ENCODE results near the gene LRRC57.
"Not testable (repeated sequence)": the region's sequence is repeated elsewhere in the genome, so short reads cannot be mapped to it uniquely, and the experiment has no call there.

LRRC57 gene

GRCh38 chr15:42548249-42549031 is at the start of gene LRRC57, which contains the start of gene HAUS2:
Gene LRRC57, minus strand, starts transcription at chr15:42548793. Its CDS starts 359 bp downstream, at chr15:42548434.
Gene HAUS2, plus strand, starts transcription at chr15:42548838. Its CDS starts 35 bp downstream, at chr15:42548873.
- peak; percentile 87 for DNase-seq

- DNase-seq = no peak
Measured at GRCh38 chr15:42595626-42596240, 47.1 kb upstream of the LRRC57 start.

GRCh38 chr15:42594095-42594494 is 45.5 kb upstream of the LRRC57 start:
- no peak for DNase-seq

DNA sequence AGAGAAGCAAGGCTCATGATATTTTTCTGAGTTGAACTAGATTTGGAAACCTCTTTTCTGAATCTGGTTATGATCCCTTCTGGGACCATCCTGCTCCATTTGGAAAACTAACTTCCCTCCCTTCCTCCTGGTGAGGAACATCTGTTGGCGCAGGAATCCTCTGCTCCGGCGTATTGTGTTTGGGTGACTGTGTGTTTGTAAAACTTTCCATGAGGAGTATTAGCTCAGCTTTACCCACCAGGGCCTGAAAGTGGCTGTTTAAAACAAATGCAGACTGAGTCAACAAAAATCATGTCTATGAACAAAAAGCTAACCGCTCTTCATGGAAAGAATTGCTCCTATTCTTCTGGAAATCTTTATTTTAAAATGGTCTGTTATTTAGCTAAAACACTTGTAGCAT is 44.5 kb upstream of the LRRC57 start:
- DNase-seq = no peak

DNA sequence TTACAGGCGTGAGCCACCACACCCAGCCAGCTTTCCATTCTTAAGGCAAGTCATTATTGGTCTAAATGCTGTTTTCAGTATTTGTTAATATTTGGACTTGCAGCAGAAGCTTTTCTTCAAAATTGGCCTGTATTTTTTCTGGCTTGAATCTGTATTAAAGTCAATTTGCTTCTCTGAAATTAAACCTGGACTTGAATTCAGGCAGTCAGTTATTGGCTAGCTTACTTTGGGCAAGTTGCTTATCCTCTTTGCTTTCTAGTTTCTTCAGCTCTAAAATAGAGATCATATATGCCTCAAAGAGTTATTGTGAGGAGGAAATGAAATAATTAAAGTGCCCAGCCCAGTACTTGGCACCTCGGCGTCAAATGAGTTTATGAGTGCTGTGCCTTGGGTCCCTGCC is 44.1 kb upstream of the LRRC57 start:
- DNase-seq = no peak

- no peak for DNase-seq
Measured at GRCh38 chr15:42591238-42591934, 42.8 kb upstream of the LRRC57 start.

DNA sequence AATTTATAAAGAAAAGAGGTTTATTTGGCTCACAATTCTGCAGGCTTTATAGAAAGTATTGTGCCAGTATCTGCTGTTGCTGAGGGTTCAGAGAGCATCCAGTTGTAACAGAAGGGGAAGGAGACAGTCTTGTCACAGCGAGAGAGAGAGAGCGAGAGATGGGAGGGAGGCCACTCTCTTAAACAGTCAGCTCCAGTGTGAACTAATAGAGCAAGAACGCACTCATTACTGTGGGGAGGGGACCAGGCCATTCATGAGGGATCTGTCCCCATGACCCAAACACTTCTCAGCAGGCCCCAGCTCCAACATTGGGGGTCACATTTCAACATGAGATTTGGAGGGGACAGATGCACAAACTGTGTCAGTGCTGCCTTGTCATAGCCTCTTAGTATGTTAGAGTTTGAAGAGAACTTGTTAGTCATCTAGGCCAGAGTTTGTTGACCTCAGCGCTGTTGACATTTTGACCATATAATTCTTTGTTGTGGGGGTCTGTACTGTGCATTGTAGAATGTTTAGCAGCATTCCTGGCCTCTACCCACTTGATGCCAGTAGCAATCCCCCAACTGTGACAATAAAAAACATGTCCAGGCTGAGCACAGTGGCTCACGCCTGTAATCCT is 42.1 kb upstream of the LRRC57 start:
- DNase-seq = no peak

DNA sequence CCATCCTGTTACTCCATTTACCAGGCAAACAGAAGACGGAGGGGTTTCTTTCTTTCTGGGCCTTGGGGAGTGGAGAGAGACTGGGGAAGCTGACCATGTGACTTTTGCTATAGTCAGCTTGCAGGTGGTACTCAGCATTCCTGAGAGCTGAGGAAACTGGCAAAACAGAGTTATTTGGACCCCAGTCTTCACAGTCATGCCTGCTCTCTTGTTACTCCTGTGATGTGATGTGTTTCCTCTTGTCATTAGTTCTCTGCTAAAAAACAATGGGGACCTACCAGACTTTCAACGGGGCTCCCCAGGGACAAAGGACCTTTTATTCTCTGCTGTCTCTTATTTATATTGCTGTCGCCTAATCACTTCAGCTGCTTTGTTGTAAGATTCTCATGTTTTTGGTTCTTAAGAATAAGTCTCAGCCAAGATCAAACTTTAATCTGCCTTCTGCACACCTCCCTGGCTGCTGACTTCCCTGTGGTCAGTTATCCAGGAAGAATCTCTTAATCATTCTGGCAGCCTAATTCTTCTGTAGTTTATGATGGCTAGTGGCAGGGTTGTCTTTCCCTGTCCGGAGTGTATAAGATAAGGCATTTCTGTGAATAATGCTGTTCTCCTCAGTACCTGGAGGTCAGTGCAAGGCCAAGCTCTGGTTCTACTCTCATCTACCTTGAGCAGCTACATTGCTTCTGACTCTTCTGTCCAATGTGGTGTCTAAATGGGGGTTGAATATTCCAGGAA is 35.6 kb upstream of the LRRC57 start:
- DNase-seq = no peak

DNA sequence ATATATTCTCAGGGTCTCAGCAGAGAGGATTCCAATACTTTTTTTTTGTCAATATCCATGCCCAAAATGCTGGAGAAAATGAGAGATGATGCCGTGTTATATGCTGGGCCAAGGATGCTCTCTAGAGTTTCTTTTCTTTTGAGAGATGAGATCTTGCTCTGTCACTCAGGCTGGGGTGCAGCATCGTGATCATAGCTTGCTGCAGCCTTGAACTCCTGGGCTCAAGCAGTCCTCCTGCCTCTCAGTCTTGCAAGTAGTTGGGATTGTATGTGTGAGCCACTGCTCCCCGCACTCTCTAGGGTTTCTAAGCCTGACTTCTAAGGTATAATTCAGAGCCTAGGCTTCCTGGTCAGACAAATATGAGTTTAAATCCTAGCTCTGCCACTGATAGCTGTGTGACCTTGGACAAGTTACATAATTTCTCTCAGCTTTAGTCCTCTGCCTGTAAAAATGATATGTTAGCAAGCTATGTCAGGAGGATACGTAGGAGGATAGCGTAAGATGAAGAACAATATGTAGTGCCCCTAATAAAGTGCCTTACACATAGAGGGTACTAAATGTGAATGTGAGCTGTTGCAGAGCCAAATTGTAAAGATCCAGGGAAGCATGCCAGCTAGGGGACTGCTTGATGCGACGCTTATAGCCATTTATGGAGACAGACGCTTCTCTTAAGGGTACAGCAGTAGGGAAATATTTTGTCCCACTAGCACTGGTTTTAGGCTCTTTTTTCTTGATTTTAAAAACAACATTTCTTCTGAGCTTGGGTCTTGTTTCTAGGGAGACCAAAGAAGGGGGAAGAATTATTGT is 34.2 kb upstream of the LRRC57 start:
- DNase-seq = no peak

GRCh38 chr15:42581272-42581730 is 32.7 kb upstream of the LRRC57 start:
- peak; percentile 79 for DNase-seq

- no peak for DNase-seq
Measured at GRCh38 chr15:42578984-42579537, 30.5 kb upstream of the LRRC57 start.

DNA sequence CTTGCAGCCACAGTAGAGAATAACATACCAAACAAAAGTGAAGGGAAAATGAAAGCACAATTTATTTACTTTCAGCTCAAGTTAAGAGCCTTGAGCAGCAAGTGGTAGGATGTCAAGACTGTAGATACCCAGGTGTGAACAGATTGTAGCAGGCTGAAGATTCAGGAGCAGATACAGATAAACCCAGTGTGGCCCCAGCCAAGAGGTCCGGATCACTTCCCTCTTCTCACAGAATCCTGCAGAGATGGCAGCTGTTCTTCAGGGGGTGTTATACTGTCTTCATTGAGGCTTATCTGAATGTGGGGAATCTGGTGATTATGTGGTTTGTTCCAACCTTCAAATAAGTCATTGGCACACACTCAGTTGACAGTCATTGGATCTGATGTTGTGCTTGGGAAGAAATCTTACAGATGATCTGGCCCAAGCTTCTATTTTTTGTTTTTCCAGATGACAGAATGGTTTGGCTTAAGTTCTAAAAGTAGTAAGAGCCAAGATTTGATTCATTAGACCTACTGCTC is 29.0 kb upstream of the LRRC57 start:
- no peak for DNase-seq

DNA sequence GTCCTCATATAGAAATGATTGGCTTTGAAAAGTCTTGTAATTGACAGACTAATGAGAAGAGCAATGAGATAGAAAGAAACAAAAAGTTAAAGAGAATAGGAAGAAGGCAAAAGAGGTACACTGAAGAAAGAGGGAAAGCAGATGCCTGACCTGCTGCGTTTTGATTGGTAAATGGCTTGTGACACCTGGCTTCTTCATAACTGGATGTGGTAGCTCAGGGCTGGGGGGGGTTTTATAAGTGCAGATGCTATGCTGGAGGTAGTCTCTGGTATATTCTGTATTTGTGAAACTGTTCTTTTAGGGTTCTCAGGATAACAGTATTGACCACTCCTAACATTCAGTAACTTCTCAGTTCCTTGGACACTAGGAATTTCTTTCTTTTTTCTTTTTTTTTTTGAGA is 28.2 kb upstream of the LRRC57 start:
- no peak for DNase-seq

DNA sequence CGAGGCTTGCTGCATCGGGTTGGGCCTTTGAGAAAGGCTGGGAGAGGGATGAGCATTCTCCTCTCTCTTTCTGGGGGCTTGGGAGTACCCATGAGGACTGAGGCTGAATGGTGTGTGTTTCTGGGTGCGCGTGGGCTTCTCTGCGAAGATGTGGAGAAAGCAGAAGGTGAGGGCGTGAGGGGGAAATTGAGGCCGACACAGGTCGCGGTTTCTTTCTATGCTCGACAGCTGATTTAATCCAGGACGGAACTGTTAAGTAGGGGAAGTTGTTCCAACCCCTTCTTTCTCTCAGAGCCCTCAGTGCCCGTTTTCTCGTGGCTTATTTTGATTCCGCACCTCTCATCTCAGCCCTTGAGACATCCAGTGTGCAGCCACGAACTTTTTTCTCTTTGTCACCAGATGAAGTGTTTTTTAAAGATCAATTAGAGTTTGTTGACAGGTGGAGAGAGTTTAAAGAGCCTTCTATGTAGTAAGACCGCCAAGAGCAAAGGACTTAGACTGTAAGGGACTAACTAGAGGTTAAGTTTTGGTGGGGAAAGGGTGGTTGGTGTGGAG is 27.5 kb upstream of the LRRC57 start:
- no peak for DNase-seq

DNA sequence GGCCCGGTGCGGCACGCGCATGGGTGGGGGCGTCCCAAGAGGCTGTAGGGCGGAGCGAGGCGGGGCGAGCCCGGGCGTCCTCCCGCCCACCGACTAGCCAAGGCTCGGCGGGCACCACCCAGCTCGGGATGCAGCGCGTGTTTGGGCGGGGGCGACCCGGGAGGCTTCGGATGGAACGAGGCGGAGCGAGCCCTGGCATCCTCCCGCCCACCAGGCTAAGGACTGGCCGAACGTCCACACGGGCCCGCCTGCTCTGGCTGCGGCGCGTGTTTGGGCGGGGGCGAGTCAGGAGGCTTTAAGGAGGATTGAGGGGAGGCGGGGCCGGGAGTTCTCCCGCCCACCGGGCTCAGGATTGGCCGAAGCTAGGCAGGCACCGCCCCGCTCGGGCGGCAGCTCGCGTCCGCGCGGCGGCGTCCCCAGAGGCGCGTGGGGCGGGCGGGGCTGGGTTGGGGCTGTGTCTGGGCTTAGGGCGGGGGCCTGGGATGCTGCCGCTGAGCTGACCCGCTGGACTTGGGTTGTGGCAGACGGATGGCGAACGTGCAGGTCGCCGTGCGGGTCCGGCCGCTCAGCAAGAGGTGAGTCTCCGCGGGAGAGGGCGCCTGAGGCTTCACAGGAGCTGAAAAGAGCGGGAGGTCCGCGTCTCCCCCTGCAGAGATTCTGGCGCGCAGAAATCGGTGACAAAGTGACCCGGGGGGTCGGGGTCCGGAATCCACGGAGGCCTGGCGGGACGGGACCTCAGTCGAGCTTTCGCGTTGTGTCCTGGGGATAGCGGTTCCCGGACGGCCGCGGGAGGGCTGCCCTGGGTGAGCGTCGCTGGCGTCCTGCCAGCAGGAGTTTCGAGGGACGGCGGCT is 26.8 kb upstream of the LRRC57 start, which contains the start of gene STARD9:
STARD9 (plus strand) TSS at position 419 of the 852 bp plus-strand sequence; CDS start at position 529, 110 bp downstream.
- peak; percentile 95 for DNase-seq

- no peak for DNase-seq
Measured at GRCh38 chr15:42558739-42559138, 10.1 kb upstream of the LRRC57 start.

GRCh38 chr15:42556550-42557207 is 8.1 kb upstream of the LRRC57 start:
- not testable (repeated sequence) for DNase-seq

- DNase-seq = no peak
Measured at GRCh38 chr15:42553554-42553953, 5.0 kb upstream of the LRRC57 start.

All from CD4-positive, alpha-beta T cell treated with Interleukin-17A for 1 hour (primary cell).